ENCODE measurements around the gene OR7A5. TPM values are rescaled to one million over a fixed set of nuclear protein-coding genes. Genes with fewer than 3 reads are reported as not detected.
"Not testable (repeated sequence)": the region's sequence is repeated elsewhere in the genome, so short reads cannot be mapped to it uniquely, and the experiment has no call there.

The OR7A5 gene
- total RNA-seq, 2 experiments from 2014 or later: not detected

DNA sequence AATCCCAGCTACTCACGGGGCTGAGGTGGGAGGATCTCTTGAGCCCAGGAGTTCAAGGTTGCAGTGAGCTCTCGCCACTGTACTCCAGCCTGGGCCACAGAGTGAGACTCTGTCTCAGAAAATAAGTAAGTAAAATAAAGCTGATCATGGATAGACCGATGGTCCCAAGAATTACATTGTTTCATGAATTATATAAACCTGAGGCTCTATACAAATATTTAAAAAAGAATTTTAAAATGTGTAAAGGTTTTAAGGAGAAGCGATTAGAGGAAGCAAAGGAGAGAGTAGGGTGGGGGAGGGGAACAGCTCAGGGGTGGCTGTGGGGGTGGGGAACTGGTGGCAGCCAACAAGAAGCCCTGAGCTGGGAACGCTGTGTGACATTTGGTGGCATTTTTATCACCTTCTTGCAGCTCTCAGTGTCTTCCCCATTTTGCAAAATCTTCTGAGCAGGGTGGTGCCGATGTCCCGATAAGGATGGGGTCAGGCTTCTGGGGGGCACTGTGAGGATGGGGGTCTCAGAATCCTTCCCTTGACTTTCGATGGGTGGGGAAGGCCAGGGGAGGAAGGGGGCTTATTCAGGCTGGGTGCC, 51.5 kb downstream of the OR7A5 start:
- BruUV-seq (replicated peaks); DNase-seq (ENCODE audit: low spot score); H3K4me2 ChIP-seq (ENCODE audit: low read length); H3K4me3 ChIP-seq (ENCODE audit: low read depth, low read length, poor library complexity, severe bottlenecking); H3K4me1 ChIP-seq (ENCODE audit: insufficient read depth, low read length, poor library complexity, severe bottlenecking); H3K9me2 ChIP-seq (ENCODE audit: insufficient read depth, low read length); H2AFZ ChIP-seq (ENCODE audit: low read length); H3K79me2 ChIP-seq (ENCODE audit: insufficient read depth, low read depth, low read length); H3K36me3 ChIP-seq (ENCODE audit: insufficient read depth, low read length); CTCF ChIA-PET (ENCODE audit: unreplicated experiment); intact Hi-C loops (cut with micrococcal nuclease; ENCODE audit: unreplicated experiment); H3K27ac ChIP-seq (ENCODE audit: low read depth, low read length, poor library complexity, severe bottlenecking); H3K9me3 ChIP-seq (ENCODE audit: low read length); H4K20me1 ChIP-seq (ENCODE audit: insufficient read depth, low read length): not testable (repeated sequence)
- POLR2A ChIA-PET: interaction anchor here (0.6 kb wide), 1 partner anchor 553 kb away, joined by 3 read pairs; no protein-coding TSS in a partner anchor

DNA sequence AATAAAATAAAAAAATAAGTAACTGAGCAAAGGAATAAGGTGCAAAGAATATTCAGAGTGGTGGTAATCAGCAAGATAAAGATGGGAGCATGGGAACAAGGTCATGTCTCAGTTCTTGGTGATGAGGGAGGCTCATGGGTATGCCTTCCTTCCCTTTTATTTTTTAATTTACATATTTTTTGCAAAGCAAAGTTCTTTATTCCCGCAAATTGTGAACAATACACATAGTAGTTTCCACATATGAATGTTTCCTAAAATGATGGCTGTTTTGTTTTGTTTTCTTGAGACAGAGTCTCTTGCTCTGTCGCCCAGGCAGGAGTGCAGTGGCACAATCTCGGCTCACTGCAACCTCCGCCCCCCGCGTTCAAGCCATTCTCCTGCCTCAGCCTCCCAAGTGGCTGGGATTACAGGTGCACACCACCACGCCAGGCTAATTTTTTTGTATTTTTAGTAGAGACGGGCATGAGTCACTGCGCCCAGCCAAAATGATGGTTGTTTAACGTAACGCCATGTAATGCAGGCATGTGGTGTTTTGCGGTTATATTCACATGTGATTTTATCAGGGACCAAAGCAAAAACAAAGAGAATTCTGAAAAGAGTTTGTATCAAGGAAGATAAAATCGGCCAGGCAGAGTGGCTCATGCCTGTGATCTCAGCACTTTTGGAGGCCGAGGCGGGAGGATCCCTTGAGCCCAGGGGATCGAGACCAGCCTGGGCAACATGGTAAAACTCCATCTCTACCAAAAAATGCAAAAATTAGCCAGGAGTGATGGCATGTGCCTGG, 52.2 kb downstream of the OR7A5 start:
- H2AFZ ChIP-seq (ENCODE audit: low read length): no peak overlapping the region
- BruUV-seq (replicated peaks): no TSS peak
- no peak overlapping the region for H3K27ac ChIP-seq (ENCODE audit: low read depth, low read length, poor library complexity, severe bottlenecking)
- peaks cover 9% of the 10 kb centered on the region for H3K4me1 ChIP-seq (ENCODE audit: insufficient read depth, low read length, poor library complexity, severe bottlenecking)
- no peaks in the 10 kb centered on the region for H3K9me2 ChIP-seq (ENCODE audit: insufficient read depth, low read length)
- no peaks in the 10 kb centered on the region for H4K20me1 ChIP-seq (ENCODE audit: insufficient read depth, low read length)
- TF ChIP-seq, protein P1, sequence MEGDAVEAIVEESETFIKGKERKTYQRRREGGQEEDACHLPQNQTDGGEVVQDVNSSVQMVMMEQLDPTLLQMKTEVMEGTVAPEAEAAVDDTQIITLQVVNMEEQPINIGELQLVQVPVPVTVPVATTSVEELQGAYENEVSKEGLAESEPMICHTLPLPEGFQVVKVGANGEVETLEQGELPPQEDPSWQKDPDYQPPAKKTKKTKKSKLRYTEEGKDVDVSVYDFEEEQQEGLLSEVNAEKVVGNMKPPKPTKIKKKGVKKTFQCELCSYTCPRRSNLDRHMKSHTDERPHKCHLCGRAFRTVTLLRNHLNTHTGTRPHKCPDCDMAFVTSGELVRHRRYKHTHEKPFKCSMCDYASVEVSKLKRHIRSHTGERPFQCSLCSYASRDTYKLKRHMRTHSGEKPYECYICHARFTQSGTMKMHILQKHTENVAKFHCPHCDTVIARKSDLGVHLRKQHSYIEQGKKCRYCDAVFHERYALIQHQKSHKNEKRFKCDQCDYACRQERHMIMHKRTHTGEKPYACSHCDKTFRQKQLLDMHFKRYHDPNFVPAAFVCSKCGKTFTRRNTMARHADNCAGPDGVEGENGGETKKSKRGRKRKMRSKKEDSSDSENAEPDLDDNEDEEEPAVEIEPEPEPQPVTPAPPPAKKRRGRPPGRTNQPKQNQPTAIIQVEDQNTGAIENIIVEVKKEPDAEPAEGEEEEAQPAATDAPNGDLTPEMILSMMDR (conservative IDR thresholded peaks at IDR 0.05; ENCODE audit: low read length): no peak
- TF ChIP-seq EZH2phosphoT487 (IDR thresholded peaks at IDR 0.05; ENCODE audit: borderline replicate concordance, low read depth, low read length): no peak
- no peak overlapping the region for H3K4me3 ChIP-seq (ENCODE audit: low read depth, low read length, poor library complexity, severe bottlenecking)
- no peaks in the 10 kb centered on the region for H3K79me2 ChIP-seq (ENCODE audit: insufficient read depth, low read depth, low read length)
- H3K4me2 ChIP-seq (ENCODE audit: low read length): no peak overlapping the region
- no peak for DNase-seq (ENCODE audit: low spot score)
- no peaks in the 10 kb centered on the region for H3K36me3 ChIP-seq (ENCODE audit: insufficient read depth, low read length)
- H3K9me3 ChIP-seq (ENCODE audit: low read length): no peaks in the 10 kb centered on the region
- ChIA-PET POLR2A (interaction anchor here (0.6 kb wide), 1 partner anchor 554 kb away, joined by 3 read pairs; no protein-coding TSS in a partner anchor), CTCF (ENCODE audit: unreplicated experiment) (no interaction called here)
- intact Hi-C loops (cut with micrococcal nuclease; ENCODE audit: unreplicated experiment): no loop called here

- POLR2A ChIA-PET; H3K4me2 ChIP-seq (ENCODE audit: low read length); CTCF ChIA-PET (ENCODE audit: unreplicated experiment); H3K9me3 ChIP-seq (ENCODE audit: low read length); H4K20me1 ChIP-seq (ENCODE audit: insufficient read depth, low read length); H3K79me2 ChIP-seq (ENCODE audit: insufficient read depth, low read depth, low read length); intact Hi-C loops (cut with micrococcal nuclease; ENCODE audit: unreplicated experiment); H3K27ac ChIP-seq (ENCODE audit: low read depth, low read length, poor library complexity, severe bottlenecking); H3K4me3 ChIP-seq (ENCODE audit: low read depth, low read length, poor library complexity, severe bottlenecking); H3K36me3 ChIP-seq (ENCODE audit: insufficient read depth, low read length); DNase-seq (ENCODE audit: low spot score); H2AFZ ChIP-seq (ENCODE audit: low read length); H3K4me1 ChIP-seq (ENCODE audit: insufficient read depth, low read length, poor library complexity, severe bottlenecking); H3K9me2 ChIP-seq (ENCODE audit: insufficient read depth, low read length); BruUV-seq (replicated peaks): not testable (repeated sequence)
Measured at GRCh38 chr19:14781713-14782536, 53.1 kb downstream of the OR7A5 start.

- DNase-seq (ENCODE audit: low spot score); BruUV-seq (replicated peaks); intact Hi-C loops (cut with micrococcal nuclease; ENCODE audit: unreplicated experiment); H3K4me1 ChIP-seq (ENCODE audit: insufficient read depth, low read length, poor library complexity, severe bottlenecking); H3K9me3 ChIP-seq (ENCODE audit: low read length); H2AFZ ChIP-seq (ENCODE audit: low read length); H3K36me3 ChIP-seq (ENCODE audit: insufficient read depth, low read length); H4K20me1 ChIP-seq (ENCODE audit: insufficient read depth, low read length); H3K4me3 ChIP-seq (ENCODE audit: low read depth, low read length, poor library complexity, severe bottlenecking); POLR2A ChIA-PET; H3K9me2 ChIP-seq (ENCODE audit: insufficient read depth, low read length); H3K4me2 ChIP-seq (ENCODE audit: low read length); H3K79me2 ChIP-seq (ENCODE audit: insufficient read depth, low read depth, low read length); CTCF ChIA-PET (ENCODE audit: unreplicated experiment); H3K27ac ChIP-seq (ENCODE audit: low read depth, low read length, poor library complexity, severe bottlenecking): not testable (repeated sequence)
Measured at GRCh38 chr19:14780622-14781225, 54.3 kb downstream of the OR7A5 start.
